HG02943 (cell line): ENCODE data around the gene PTX3.

Source experiments
- ATAC-seq: cut with Tn5 transposase; IDR thresholded peaks from one replicate; pipeline ENCODE4 v1.9.1; 2021; ENCODE audit warnings: mild to moderate bottlenecking, low read depth, moderate library complexity; ENCODE audit not compliant: unreplicated experiment

PTX3 gene

DNA sequence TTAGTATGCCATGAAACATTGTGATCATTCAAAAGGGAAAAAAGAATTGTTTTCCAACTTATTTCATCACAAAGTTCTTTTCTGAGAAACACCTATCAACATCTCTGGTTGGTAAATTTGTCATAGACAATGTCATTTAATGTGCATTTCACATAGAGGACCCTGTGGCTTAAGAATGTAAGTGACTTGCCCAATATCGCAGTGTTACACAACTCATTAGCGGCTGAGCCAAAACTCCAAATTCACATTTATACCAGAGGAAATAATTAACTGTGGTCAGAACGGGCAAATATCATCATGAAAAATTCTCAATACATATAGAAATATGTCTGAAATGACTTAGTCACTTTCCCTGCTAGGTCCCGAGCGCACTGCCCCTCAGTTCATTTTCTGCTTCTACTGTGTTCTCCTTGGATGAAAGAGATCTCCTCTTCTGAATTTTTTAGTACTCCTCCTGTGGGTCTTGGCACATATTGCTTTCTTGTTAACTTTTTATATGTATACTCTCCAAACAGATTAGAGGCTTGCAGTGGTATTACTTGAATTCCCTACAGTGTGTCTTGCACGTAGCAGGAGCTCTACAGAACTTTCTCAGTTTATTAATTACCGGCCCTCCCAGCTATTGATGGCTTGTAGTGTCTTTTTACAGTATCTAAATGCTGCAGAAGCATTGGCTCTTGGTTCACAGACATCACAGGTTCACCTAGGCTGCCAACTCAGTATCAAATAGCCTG lies 33.1 kb downstream of the PTX3 start:
- no peak for ATAC-seq

DNA sequence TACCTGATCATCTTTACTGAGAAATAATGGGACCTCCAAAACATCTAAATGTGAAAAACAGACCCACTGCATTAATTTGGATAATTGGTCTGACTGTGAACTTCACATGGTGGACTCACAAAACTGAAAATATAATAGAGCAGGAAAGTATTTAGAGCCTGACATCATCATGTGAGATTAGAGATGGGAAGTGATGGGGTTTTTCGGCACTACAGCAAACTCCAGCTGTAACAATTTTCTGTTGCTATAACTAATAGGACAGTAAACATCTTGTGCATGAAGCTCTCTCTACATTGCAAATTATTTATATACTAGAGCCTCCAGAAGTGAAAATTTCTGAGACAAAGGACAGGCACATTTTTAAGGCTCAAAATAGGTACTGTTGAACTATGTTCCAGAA lies 34.4 kb downstream of the PTX3 start:
- ATAC-seq, result no peak

DNA sequence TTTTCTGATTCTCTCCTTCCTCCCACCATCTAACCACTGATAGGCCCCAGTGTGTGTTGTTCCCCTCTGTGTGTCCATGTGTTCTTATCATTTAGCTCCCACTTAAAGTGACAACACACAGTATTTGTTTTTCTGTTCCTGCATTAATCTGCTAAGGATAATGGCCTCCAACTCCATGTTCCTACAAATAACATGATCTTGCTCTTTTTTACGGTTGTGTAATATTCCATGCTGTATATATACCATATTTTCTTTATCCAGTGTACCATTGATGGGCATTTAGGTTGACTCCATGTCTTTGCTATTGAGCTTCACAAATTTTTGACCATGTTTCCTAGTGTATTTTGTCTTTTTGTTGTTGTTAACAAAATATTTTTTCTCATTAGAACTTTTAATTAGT lies 36.0 kb downstream of the PTX3 start:
- no peak for ATAC-seq

DNA sequence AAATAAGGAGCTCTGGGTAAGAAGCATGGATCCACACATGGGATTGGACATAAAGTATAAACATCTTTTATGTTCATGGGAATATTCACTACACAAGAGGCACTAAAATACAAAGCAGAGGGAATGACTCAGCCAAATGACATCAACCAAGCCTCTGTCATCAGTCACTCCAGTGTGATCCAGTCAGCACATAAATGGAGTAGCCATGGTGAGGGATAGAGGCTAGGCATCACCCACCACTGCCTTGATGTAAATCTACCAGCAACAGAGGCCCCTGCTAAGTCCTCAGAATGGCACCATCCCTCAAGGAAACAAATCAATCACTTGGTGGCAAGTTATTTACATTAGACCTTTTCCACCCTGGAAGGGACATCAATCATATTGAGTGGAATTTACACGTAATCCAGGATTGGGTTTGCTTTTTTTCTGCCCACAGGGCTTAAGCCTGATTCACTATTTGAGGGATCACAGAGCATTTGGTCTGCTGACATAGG lies 39.3 kb downstream of the PTX3 start:
- no peak for ATAC-seq

DNA sequence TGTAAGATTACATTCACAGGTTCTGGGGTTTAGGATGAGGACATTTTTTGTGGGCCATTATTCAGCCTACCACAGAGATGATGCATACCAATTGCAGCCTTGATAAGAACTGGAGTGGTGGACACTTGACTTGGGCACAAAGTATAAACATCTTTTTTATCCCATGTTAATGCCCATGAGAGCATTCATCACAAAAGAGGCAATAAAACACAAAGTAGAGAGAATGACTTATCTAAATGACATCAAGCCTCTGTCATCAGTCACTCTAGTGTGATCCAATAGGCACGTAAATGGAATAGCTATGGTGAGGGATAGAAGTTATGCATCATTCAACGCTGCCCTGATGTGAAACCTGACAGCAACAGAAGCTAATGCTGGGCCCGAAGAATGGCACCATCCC lies 40.8 kb downstream of the PTX3 start:
- no peak for ATAC-seq

DNA sequence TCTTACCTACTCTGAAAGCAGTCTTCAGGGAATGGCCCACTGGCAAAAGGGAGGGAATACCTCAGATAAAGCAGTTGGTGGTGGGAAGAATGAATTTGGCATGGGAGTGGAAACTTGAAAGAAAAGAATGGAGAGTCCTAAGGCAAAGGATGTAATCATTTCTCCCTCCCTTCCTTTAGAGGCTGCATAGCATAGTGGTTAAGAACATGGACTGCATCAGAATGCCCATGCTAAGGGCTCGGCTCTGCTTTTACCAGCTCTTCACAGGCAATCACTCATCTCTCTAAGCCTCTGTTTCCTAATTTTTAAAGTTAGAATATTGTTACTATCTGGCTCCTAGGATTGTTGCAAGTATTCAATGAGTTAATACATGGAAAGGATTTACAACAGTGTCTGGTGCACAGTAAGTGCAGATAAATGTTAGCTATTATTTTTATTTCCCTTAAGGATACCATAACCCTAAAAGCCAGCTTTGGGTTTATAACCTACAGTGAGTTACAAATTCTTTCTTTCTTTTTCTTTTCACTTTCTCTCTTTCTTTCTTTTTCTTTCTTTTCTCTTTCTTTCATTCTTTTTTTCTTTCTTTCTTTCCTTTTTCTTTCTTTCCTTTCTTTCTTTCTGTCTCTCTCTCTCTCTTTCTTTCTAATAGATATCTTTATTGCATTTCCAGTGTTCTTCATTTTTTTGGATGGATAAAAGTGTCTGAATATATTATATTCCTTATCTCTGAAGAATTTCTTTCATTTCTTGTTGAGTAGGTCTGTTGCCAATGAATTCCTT lies 43.0 kb downstream of the PTX3 start:
- ATAC-seq, result no peak

- ATAC-seq, result no peak
Measured at GRCh38 chr3:157487339-157487738, 50.7 kb downstream of the PTX3 start.

GRCh38 chr3:157488144-157488543 lies 51.5 kb downstream of the PTX3 start:
- no peak for ATAC-seq

- ATAC-seq, result no peak
Measured at GRCh38 chr3:157491136-157491535, 54.5 kb downstream of the PTX3 start.
